ENCODE measurements around the gene L3MBTL1. TPM values are rescaled to one million over a fixed set of nuclear protein-coding genes. Genes with fewer than 3 reads are reported as not detected.

The L3MBTL1 gene
- total RNA-seq, 1 experiment from 2014 or later = 8.4 TPM

DNA sequence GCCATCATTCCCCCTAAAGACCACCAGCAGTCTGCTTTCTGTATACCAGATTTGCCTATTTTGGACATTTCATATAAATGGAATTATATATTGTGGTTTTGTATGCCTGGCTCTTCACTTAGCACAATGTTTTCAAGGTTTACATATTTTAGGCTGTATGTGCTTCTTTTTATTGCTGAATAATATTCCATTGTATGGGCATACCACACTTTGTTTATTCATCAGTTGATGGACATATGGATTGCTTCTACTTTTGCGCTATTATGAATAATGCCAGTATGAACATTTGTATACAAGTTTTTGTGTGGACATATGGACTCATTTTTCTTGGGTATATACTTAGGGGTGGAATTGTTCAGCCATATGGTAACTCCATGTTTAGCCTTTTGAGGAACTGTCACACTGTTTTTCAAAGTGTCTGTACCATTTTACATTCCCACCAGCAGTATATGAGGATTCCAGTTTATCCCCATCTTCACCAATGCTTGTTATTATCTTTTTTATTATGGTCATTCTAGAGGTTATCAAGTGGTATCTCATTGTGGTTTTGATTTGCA lies 12.7 kb downstream of the L3MBTL1 start:
- no peaks in the 10 kb centered on the region for H3K27me3 ChIP-seq (replicated peaks; ENCODE audit: control insufficient read depth, insufficient read depth, low read length)
- no peaks in the 10 kb centered on the region for H3K4me1 ChIP-seq
- CTCF ChIA-PET = no interaction called here

DNA sequence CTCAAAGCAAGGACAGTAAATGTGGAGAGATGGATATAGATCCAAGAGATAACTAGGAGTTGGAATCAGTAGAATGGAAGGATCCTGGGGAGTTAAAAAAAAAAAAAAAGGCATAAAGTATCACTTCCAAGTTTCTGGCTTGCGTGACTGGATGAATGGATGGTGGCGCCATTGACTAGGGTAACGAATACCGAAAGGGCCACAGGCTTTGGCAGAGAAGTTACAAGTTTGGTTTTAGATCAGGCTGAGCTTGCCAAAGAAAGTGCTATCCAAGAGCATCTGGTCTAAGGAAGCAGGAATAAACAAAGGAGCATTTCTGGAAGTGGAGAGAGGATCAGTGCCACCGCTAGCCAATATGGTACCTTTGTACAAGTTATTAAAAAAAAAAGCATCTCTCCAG lies 17.5 kb downstream of the L3MBTL1 start:
- Mint-ChIP-seq H3K27ac (ENCODE audit: unreplicated experiment) (no peak overlapping the region), H3K9me3 (ENCODE audit: unreplicated experiment) (no peaks in the 10 kb centered on the region), H3K27me3 (ENCODE audit: insufficient read depth, unreplicated experiment) (peaks cover 14% of the 10 kb centered on the region), H3K4me3 (ENCODE audit: unreplicated experiment) (no peak overlapping the region), H3K36me3 (ENCODE audit: insufficient read depth, unreplicated experiment) (no peaks in the 10 kb centered on the region), H3K4me1 (ENCODE audit: low read depth, unreplicated experiment) (no peaks in the 10 kb centered on the region)
- Histone ChIP-seq H3K4me1 (no peaks in the 10 kb centered on the region), H3K9me3 (peaks cover 10% of the 10 kb centered on the region), H3K27me3 (replicated peaks; ENCODE audit: control insufficient read depth, insufficient read depth, low read length) (no peaks in the 10 kb centered on the region), H3K36me3 (ENCODE audit: control insufficient read depth, insufficient read depth, low read length) (no peaks in the 10 kb centered on the region), H3K4me3 (ENCODE audit: low read depth, low read length) (no peak overlapping the region)
- TF ChIP-seq, protein P1, sequence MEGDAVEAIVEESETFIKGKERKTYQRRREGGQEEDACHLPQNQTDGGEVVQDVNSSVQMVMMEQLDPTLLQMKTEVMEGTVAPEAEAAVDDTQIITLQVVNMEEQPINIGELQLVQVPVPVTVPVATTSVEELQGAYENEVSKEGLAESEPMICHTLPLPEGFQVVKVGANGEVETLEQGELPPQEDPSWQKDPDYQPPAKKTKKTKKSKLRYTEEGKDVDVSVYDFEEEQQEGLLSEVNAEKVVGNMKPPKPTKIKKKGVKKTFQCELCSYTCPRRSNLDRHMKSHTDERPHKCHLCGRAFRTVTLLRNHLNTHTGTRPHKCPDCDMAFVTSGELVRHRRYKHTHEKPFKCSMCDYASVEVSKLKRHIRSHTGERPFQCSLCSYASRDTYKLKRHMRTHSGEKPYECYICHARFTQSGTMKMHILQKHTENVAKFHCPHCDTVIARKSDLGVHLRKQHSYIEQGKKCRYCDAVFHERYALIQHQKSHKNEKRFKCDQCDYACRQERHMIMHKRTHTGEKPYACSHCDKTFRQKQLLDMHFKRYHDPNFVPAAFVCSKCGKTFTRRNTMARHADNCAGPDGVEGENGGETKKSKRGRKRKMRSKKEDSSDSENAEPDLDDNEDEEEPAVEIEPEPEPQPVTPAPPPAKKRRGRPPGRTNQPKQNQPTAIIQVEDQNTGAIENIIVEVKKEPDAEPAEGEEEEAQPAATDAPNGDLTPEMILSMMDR (IDR thresholded peaks at IDR 0.05; ENCODE audit: insufficient read depth in 1 of 2, low read depth in 1 of 2, low read length in 1 of 2, severe bottlenecking in 1 of 2, unreplicated experiment in 1 of 2) = peak in 1 of 2 experiments; percentile 10
- POLR2A ChIA-PET = no interaction called here
- intact Hi-C loops (cut with micrococcal nuclease; ENCODE audit: unreplicated experiment) = no loop called here
- BruUV-seq (replicated peaks) = no TSS peak
- DNase-seq = peak in 1 of 2 experiments; percentile 29
- CTCF ChIA-PET = interaction anchor here (0.7 to 1.7 kb wide), 3 partner anchors 167 to 1360 kb away, joined by 3 to 4 read pairs (median 4); no protein-coding TSS in a partner anchor

More for the DNA sequence above, 12.7 kb downstream of the L3MBTL1 start:
- no TSS peak for BruUV-seq (replicated peaks)
- H3K36me3 ChIP-seq (ENCODE audit: control insufficient read depth, insufficient read depth, low read length) = no peaks in the 10 kb centered on the region
- POLR2A ChIA-PET = no interaction called here
- intact Hi-C loops (cut with micrococcal nuclease; ENCODE audit: unreplicated experiment) = no loop called here
- no peak for DNase-seq
- Mint-ChIP-seq H3K9me3 (ENCODE audit: unreplicated experiment) (no peaks in the 10 kb centered on the region), H3K4me3 (ENCODE audit: unreplicated experiment) (no peak overlapping the region), H3K27me3 (ENCODE audit: insufficient read depth, unreplicated experiment) (peaks cover 4% of the 10 kb centered on the region), H3K27ac (ENCODE audit: unreplicated experiment) (no peak overlapping the region), H3K36me3 (ENCODE audit: insufficient read depth, unreplicated experiment) (no peaks in the 10 kb centered on the region), H3K4me1 (ENCODE audit: low read depth, unreplicated experiment) (no peaks in the 10 kb centered on the region)
- H3K9me3 ChIP-seq = peaks cover 15% of the 10 kb centered on the region
- no peak overlapping the region for H3K4me3 ChIP-seq (ENCODE audit: low read depth, low read length)
- TF ChIP-seq, protein P1 (IDR thresholded peaks at IDR 0.05; ENCODE audit: insufficient read depth in 1 of 2, low read depth in 1 of 2, low read length in 1 of 2, severe bottlenecking in 1 of 2, unreplicated experiment in 1 of 2) = no peak

DNA sequence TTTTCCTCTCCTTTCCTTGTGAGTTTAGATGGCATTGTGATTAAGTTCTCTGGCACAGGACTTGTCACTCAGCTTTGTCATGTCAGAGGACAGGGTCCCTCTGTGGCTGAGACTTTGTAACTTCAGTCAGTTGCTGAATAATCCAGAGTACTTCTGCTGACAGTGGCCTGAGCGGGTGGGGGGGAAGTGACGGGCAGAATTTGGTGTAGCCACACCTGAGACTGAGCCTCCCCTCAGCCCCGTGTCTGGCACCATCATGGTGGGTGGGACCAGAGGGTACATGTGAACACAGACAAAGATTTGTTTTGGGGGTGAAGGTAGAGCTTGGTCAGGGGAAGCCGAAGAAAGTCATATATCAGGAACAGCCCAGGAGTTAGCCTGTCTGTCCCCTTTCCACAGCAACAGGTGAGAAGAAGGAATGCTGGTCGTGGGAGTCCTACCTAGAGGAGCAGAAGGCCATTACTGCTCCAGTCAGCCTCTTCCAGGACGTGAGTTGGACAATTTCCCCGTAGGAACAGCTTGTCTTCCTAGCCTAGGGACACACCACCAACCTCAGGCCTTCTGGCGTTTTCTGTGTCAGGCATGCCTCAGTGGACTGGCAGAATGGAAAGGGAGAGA lies 20.9 kb downstream of the L3MBTL1 start:
- peak in 1 of 2 experiments; percentile 41 for DNase-seq
- ChIA-PET CTCF (interaction anchor here (1.4 kb wide), 1 partner anchor 10 kb away, joined by 6 read pairs; no protein-coding TSS in a partner anchor), POLR2A (interaction anchor here (0.6 kb wide), 1 partner anchor 125 kb away, joined by 3 read pairs; no protein-coding TSS in a partner anchor)
- peaks cover 11% of the 10 kb centered on the region for H3K27me3 Mint-ChIP-seq (ENCODE audit: insufficient read depth, unreplicated experiment)
- H3K27me3 ChIP-seq (replicated peaks; ENCODE audit: control insufficient read depth, insufficient read depth, low read length) = no peaks in the 10 kb centered on the region
- H3K36me3 Mint-ChIP-seq (ENCODE audit: insufficient read depth, unreplicated experiment) = no peaks in the 10 kb centered on the region
- no TSS peak for BruUV-seq (replicated peaks)
- H3K36me3 ChIP-seq (ENCODE audit: control insufficient read depth, insufficient read depth, low read length) = no peaks in the 10 kb centered on the region
- no peaks in the 10 kb centered on the region for H3K9me3 Mint-ChIP-seq (ENCODE audit: unreplicated experiment)
- intact Hi-C loops (cut with micrococcal nuclease; ENCODE audit: unreplicated experiment) = no loop called here
- H3K4me1 Mint-ChIP-seq (ENCODE audit: low read depth, unreplicated experiment) = no peaks in the 10 kb centered on the region
- no peak overlapping the region for H3K27ac Mint-ChIP-seq (ENCODE audit: unreplicated experiment)
- no peak overlapping the region for H3K4me3 ChIP-seq (ENCODE audit: low read depth, low read length)
- TF ChIP-seq, protein P1 (IDR thresholded peaks at IDR 0.05; ENCODE audit: insufficient read depth in 1 of 2, low read depth in 1 of 2, low read length in 1 of 2, severe bottlenecking in 1 of 2, unreplicated experiment in 1 of 2) = no peak
- no peak overlapping the region for H3K4me3 Mint-ChIP-seq (ENCODE audit: unreplicated experiment)
- peaks cover 5% of the 10 kb centered on the region; the same call in 1 of the 2 replicates for H3K9me3 ChIP-seq
- H3K4me1 ChIP-seq = peaks cover 9% of the 10 kb centered on the region; the same call in 1 of the 2 replicates

Data from Caco-2 (cell line).